K562 (cell line): ENCODE measurements around the gene COQ3. TPM values are rescaled to one million over a fixed set of nuclear protein-coding genes. Genes with fewer than 3 reads are reported as not detected.
A peak's percentile ranks its signal among the peaks of the same experiment; 100 is the strongest.

Experiments
- BCL6 ChIP-seq: fragments of 250-450 bp; sonication (Bioruptor Pico); IDR thresholded peaks from 2 replicates; pipeline ENCODE4 v1.4.0; 2020
- BCOR ChIP-seq: fragments of 450-650 bp; IDR thresholded peaks from 2 replicates; pipeline ENCODE4 v1.6.1; 2016
- ELF2 ChIP-seq: fragments of 250-450 bp; sonication (Bioruptor Pico); IDR thresholded peaks from 2 replicates; pipeline ENCODE4 v1.5.0; 2021; ENCODE audit warnings: mild to moderate bottlenecking
- FIP1L1 ChIP-seq: fragments of 200-400 bp; formaldehyde crosslinking; IDR thresholded peaks from 2 replicates; pipeline ENCODE4 v1.6.1; 2018; ENCODE audit warnings: mild to moderate bottlenecking, low read depth, low read length; ENCODE audit not compliant: poor library complexity, severe bottlenecking
- HLTF ChIP-seq: fragments of 450-650 bp; IDR thresholded peaks from 2 replicates; pipeline ENCODE4 v1.6.1; 2016
- KLF1 ChIP-seq: fragments of 450-650 bp; IDR thresholded peaks from 2 replicates; pipeline ENCODE4 v1.6.1; 2016; ENCODE audit warnings: missing genetic modification characterization, missing compliant biosample characterization
- MAFK ChIP-seq: IDR thresholded peaks from 2 replicates; pipeline ENCODE4 v1.6.1; 2011; ENCODE audit warnings: low read length, improper control_type of control experiment
- RBFOX2 ChIP-seq: fragments of 200-400 bp; formaldehyde crosslinking; IDR thresholded peaks from 2 replicates; pipeline ENCODE4 v1.6.1; 2017; ENCODE audit warnings: low read depth, mild to moderate bottlenecking, low read length, moderate library complexity
- RREB1 ChIP-seq: fragments of 250-450 bp; sonication (Bioruptor Pico); IDR thresholded peaks from 2 replicates; pipeline ENCODE4 v1.4.0; 2020
- TAF9B ChIP-seq: fragments of 450-650 bp; IDR thresholded peaks from 2 replicates; pipeline ENCODE4 v1.6.1; 2018; ENCODE audit warnings: mild to moderate bottlenecking; ENCODE audit not compliant: partially characterized antibody
- TFAM ChIP-seq: fragments of 250-450 bp; sonication (Bioruptor Pico); conservative IDR thresholded peaks from 2 replicates; pipeline ENCODE4 v1.5.0; 2021; ENCODE audit warnings: mild to moderate bottlenecking, moderate library complexity
- TRIM28 ChIP-seq: fragments of 450-650 bp; IDR thresholded peaks from 2 replicates; pipeline ENCODE4 v1.6.1; 2017
- XRCC4 ChIP-seq: IDR thresholded peaks from one replicate; pipeline ENCODE4 v1.6.1; 2011; ENCODE audit not compliant: insufficient read depth, insufficient read length; ENCODE audit errors: extremely low read depth
- ZBED1 ChIP-seq: IDR thresholded peaks from 2 replicates; pipeline ENCODE4 v1.6.1; 2014
- ZBTB43 ChIP-seq: sonication (generic); formaldehyde crosslinking; IDR thresholded peaks from 2 replicates; pipeline ENCODE4 v1.8.0; 2023; ENCODE audit warnings: mild to moderate bottlenecking, missing genetic modification reagents
- ZEB2 ChIP-seq: fragments of 450-650 bp; IDR thresholded peaks from 2 replicates; pipeline ENCODE4 v1.6.1; 2016
- ZNF830 ChIP-seq: fragments of 250-450 bp; sonication (Bioruptor Pico); IDR thresholded peaks from 2 replicates; pipeline ENCODE4 v1.5.0; 2021; ENCODE audit warnings: mild to moderate bottlenecking
- polyA plus RNA-seq, 8 experiments: library from polyadenylated mRNA; depleted of rRNA in 4 of 8; stranded (reverse) in 5 of 8; unstranded in 3 of 8; fragments of >200 nt; fragmentation: Nextera tagmentation in 2 of 8; fragmentation: Illumina TruSeq in 1 of 8; extraction: Ambion mirVana in 2 of 8; extraction: Trizol in 1 of 8; gene quantifications; 2 replicates each; pipeline versions ENCODE4 v1.2.1 to v1.2.3, GENCODE V29; 2011 to 2014; ENCODE audit warnings: inconsistent platforms in 1 of 8, missing spikeins in 1 of 8
- total RNA-seq, 7 experiments: library from RNA; depleted of rRNA in 6 of 7; stranded (reverse); fragments of >200 nt in 6 of 7; fragmentation: Illumina TruSeq in 2 of 7; extraction: Trizol in 2 of 7; gene quantifications; 2 replicates each; pipeline versions ENCODE4 v1.2.1 to v1.2.3, GENCODE V29; 2011 to 2021; ENCODE audit warnings: low replicate concordance in 1 of 7
- TF ChIP-seq, protein P1 (sequence below), 2 experiments: fragments of 150-350 bp in 1 of 2; IDR thresholded peaks; 2 replicates each; pipeline ENCODE4 v1.6.1; 2012 to 2016; ENCODE audit warnings: low read depth in 2 of 2, low read length in 2 of 2, mild to moderate bottlenecking in 1 of 2, moderate library complexity in 1 of 2

The COQ3 gene
- total and polyA plus RNA-seq, 9 of the 15 experiments (the other 6 are each of a cell fraction or from before 2014, with no cell fraction given), result 16.9 to 137 (median 33.9) TPM

GRCh38 chr6:99393698-99394531 is at the start of gene COQ3 (continued):
- 0 out of 2 replicates have a peak, but pooled peaks have one; percentile 66 for TF ChIP-seq RREB1 (CRISPR knock-in tag)
- peak; percentile 94 for TF ChIP-seq ZEB2
- no peak for TF ChIP-seq ZNF830
- TF ChIP-seq FIP1L1, result no peak
- TF ChIP-seq MAFK, result no peak
- TF ChIP-seq, protein P1, sequence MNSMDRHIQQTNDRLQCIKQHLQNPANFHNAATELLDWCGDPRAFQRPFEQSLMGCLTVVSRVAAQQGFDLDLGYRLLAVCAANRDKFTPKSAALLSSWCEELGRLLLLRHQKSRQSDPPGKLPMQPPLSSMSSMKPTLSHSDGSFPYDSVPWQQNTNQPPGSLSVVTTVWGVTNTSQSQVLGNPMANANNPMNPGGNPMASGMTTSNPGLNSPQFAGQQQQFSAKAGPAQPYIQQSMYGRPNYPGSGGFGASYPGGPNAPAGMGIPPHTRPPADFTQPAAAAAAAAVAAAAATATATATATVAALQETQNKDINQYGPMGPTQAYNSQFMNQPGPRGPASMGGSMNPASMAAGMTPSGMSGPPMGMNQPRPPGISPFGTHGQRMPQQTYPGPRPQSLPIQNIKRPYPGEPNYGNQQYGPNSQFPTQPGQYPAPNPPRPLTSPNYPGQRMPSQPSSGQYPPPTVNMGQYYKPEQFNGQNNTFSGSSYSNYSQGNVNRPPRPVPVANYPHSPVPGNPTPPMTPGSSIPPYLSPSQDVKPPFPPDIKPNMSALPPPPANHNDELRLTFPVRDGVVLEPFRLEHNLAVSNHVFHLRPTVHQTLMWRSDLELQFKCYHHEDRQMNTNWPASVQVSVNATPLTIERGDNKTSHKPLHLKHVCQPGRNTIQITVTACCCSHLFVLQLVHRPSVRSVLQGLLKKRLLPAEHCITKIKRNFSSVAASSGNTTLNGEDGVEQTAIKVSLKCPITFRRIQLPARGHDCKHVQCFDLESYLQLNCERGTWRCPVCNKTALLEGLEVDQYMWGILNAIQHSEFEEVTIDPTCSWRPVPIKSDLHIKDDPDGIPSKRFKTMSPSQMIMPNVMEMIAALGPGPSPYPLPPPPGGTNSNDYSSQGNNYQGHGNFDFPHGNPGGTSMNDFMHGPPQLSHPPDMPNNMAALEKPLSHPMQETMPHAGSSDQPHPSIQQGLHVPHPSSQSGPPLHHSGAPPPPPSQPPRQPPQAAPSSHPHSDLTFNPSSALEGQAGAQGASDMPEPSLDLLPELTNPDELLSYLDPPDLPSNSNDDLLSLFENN (IDR thresholded peaks at IDR 0.05; ENCODE audit: low read depth in 2 of 2, low read length in 2 of 2), result no peak
- TF ChIP-seq ELF2 (CRISPR knock-in tag), result no peak
- no peak for TF ChIP-seq ZBED1
- peak; percentile 89 for TF ChIP-seq HLTF
- TF ChIP-seq TFAM (CRISPR knock-in tag), result no peak
- TF ChIP-seq TAF9B, result peak; percentile 88
- peak; percentile 64; the same call in 1 of the 2 replicates for TF ChIP-seq BCOR
- TF ChIP-seq KLF1 (tag), result no peak
- TF ChIP-seq TRIM28, result peak; percentile 61; the same call in 1 of the 2 replicates
- TF ChIP-seq RBFOX2, result peak; percentile 88
- TF ChIP-seq XRCC4, result no peak
- no peak for TF ChIP-seq BCL6
- no peak for TF ChIP-seq ZBTB43 (CRISPR knock-in tag)
